Measurements from ENCODE around the gene PRSS33.

- no peak for TF ChIP-seq POLR2AphosphoS5 (IDR thresholded peaks at IDR 0.05)
- TF ChIP-seq, protein P1, sequence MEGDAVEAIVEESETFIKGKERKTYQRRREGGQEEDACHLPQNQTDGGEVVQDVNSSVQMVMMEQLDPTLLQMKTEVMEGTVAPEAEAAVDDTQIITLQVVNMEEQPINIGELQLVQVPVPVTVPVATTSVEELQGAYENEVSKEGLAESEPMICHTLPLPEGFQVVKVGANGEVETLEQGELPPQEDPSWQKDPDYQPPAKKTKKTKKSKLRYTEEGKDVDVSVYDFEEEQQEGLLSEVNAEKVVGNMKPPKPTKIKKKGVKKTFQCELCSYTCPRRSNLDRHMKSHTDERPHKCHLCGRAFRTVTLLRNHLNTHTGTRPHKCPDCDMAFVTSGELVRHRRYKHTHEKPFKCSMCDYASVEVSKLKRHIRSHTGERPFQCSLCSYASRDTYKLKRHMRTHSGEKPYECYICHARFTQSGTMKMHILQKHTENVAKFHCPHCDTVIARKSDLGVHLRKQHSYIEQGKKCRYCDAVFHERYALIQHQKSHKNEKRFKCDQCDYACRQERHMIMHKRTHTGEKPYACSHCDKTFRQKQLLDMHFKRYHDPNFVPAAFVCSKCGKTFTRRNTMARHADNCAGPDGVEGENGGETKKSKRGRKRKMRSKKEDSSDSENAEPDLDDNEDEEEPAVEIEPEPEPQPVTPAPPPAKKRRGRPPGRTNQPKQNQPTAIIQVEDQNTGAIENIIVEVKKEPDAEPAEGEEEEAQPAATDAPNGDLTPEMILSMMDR (IDR thresholded peaks at IDR 0.05 in 8 of 11, conservative IDR thresholded peaks at IDR 0.05 in 3 of 11) = no peak
- TF ChIP-seq POLR2A (IDR thresholded peaks at IDR 0.05) = no peak
These were observed 44.9 kb downstream of the PRSS33 start for GRCh38 chr16:2742323-2743006.

All from spleen (tissue), 7 donors.